Embryonic facial prominence (tissue), 1 donor: ENCODE data around the gene NEBL.

Experiments used
- DNase-seq: peaks from one replicate; pipeline ENCODE4 v3.0.0-alpha.2; 2016; ENCODE audit errors: extremely low spot score

Gene NEBL

DNA sequence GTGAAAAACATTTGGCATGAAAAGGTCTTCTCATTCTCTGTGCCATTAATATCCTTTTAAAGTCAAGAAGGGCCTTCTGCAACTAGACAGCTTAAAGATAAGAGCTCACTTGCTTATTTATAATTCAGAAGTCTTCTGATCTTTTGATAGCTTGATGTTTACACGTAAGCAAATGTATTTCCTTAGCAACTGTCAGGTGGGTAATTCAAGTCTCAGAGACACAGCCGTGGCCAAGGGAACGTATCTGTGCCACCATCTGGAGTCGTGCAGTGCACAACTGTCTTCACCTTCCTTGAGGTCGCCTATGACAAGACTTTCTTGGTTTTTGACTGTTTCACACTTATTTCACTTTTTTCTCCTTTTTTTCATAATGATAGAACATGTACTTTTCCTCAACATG, 4.0 kb upstream of the NEBL start:
- no peak for DNase-seq

DNA sequence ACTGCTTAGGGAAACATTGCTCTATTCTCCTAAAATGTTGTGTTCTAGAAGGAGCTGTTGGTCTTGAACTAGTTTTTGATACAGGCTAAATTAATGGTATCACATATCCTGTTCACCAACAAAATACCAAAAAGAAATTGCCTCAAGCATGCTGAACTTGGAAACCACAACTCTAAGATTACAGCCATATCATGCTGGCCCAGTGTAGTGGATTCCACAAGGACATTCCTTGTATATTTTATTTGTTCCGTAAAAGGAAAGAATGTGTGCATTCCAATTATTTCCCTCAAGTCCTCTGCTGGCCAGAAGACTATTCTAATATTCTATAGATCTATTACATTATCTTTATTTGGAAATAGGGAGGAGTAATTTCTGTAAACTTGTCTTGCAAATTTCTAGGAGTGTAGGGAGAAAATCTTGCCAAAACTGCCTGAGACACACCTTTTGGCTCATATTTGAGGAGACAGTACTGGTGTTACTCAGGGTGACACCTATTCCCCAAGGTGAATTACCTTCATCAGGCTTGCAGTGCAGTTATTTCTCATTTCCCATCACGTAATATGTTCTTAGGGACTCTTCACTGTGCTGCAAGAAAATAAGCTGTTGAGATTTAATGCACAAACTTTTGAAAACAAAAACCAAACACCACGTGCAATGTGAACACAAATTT, 1.9 kb upstream of the NEBL start:
- no peak for DNase-seq

DNA sequence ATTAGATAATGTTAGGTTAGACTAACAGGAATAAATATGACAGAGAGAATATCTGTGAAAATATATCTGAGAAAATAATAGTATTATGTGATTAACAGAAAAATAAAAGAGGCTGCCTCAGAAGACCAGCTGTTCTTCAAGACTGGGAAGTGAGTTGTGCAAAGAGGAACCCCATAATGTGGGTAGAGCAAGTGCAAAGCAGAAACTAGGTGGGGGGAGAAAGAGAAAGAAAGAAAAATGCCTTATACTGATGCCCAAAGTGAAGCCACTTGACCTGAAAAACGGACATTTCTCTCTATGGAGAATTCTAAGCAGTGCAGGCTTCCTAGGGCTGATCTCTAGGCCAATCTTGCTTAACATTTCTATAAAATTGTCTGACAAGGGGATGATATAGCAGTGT, 3.8 kb downstream of the NEBL start:
- DNase-seq = no peak

DNA sequence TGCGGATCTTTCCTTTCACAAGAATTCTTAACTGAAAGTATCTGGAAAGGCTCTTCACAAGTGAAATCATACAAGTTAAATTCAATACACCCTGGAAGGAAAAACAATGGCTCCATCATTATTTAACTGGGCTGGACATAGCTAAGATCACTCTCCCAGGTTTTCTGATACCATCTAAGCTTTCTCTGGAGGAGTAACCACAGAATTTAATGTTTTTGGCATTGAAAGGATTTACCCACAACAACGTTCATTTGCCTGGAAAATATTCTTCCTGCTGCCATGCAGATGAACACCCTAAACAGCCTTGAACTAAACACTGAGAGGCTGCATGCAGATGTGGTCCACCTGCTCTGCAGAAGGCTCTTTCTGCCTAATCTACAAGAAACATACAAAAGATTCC, 4.3 kb downstream of the NEBL start:
- DNase-seq = no peak

DNA sequence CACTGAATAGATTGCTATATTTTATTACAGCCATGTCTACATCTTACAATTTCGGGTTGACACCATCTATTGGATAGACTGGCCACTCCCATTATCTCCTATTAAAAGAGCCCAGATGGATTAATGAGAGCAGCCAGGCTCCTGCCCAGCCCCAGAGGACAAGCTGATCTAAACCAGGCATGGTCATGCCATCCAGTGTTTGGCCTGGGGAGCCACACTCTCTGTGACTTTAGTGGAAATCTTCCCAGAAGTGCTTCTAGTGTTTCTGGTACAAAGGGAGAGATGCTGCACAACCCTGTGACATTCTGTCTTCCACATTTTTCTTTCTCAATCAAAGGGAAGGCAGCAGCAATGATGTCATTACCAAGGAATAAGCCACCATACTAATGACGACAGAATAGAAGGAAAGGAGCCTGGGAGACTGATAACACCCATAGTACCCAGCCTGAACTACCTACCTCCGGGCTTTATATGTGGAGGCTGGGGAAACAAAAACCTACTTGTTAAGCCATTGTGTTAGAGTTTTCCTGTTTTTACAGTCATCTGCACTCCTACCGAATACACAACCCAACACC, 5.0 kb downstream of the NEBL start:
- no peak for DNase-seq

DNA sequence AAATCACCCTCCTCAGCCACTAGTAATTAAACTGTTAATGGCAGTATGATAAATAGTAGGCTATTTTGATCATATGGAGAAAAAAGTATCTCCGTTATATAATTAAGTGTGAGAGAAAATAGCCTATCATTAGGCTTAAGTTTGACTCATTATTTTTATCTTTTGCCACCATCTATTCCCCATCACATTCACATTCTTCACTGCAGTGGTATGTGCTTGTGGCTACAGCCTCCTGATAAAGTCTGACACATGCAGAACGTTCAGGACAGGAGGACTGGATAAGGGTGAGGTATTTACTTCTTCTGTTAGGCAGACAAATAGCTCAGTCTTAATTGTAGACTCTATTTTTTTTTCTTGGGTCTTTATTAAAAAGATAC, 5.8 kb downstream of the NEBL start:
- DNase-seq = no peak

DNA sequence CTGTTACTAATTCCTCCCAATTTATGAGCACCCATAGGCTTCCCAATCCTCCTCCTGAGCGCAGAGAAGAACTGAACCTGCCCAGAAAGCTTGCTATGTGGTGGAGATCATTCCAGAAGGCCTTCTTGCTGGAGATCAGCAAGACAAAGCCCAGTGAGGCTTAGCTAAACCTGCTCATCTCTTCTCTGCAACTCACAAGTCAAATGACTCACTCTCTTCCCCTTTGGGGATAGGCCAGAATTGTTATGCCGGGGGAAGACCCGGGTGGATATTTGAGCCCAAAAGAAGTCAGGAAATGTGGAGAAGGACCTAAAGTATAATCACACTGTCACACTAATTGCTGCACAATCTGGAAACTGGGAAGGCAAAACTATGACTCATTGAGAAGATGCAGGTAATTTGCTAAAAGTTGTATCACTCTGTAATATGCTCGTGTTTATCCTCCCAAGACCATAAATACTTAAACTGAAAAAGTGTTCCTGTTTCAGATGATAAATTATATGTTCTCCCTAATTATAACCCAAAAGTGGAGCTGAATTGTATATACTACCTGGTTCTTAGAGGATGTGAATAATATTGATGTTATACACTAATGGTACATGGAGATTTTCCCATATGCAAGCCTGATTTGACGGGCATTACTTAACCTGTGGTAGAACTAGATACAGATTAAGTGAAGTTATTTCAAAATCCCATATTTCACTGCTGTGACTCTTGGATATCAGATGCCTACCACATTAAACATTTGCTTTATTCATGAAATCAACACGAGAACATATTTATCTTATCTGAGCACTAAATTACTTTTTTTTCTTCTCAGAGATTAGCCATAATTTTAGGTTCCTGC, 6.4 kb downstream of the NEBL start:
- DNase-seq = no peak

DNA sequence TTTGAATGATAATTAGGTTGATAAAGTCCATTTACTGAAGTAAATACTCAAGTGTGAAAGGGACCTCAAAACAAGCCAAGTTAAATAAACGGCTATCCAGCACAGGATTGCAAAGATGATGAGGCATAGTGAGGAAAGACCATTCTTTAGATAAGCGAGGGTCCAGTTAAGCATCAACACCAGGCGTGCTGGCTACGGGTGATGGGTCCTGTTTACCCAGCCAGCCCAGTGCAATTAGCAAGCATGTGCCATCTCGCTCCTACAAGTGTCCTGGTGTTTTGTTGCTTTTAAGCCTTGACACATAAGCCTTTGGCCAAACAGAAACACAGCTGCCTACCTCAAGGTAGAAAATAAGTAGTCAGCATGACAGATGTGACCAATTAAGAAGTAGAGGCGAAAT, 7.1 kb downstream of the NEBL start:
- DNase-seq = no peak

DNA sequence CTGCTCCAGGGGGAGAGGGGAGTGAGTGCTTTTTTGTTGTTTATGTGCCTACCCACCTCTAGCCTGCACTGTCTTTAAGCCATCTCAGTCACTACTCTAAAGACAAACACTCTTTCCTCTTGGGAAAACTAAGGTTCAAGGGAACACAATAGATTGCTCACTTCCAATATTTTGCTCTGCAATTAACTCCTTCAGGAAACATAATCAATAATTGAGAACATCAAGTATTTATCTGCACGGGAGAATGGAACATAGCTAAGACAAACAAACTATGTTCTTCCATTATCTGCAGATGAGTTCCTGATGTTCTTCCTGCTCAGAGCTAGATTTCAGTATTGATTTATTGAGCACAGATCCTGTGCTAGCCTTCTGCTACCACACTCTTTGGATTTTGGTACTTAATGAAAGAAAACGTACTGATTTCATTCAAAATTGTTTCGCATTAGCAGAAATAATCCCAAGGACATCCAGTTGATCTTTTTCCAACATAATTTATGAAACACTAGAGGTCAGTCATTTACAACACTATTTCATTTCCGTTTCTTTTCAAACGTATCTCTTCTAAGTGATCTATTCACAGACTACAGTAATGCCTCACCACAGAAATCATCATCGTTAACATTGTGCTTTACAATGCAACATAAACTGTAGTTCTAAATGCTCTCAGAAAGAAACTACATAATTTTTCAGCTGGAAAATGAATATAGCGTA, 8.3 kb downstream of the NEBL start:
- DNase-seq = no peak

DNA sequence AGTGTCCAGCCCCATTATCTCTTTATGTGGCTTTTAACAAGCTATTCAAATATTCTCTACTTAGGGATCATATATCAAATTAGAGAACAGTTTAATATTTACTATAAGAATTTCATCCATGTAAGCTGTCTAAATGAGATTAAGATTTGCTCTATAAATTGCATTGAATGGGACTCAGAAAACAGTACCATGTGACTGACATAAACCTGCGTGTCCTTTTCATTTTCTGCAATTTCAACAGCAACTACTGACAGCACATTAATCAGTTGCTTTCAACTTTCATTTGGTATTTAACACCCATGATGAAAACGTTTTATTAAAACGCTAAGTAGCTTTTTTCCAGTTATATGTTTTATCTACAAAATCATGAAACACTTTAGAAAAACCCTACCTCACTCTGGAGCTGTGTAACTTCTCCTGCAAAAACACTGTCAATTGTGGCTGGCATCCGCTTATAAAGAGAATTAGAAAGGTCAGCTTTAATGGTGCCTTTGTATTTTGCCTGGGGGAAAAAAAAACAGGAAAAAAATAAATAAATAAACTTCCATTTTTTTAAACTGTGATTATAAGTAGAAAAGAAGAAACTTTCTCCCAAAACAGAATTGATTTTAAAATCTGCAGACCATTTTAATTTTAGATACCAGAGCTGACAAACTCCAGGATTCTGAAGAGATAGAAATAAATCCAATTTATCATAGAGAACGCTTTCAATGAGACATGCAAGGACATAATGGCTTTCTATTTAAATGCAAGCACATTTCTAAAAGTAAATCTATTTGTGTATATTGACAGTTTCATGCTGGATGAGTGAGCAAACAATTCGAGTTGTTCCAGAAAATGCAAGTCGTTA, 9.2 kb downstream of the NEBL start:
- DNase-seq = no peak

DNA sequence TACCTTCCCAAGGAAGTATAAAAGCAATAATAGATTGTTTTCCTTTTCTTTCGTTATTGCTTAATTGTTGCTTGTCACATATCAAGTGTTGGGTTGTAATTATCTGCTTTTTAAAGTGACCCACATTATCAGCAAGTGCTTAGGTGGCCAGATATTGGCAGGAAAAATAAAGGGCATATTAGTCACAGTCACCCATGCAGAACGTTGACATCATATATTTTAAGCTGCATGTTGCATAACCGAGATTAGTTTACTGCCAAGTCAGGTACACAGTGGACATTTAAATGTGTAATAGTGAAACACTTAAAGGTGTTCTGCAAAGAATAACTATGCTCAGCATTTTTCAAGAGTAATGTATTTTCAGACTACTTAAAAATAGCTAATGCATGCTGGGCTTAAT, 11.4 kb downstream of the NEBL start:
- no peak for DNase-seq

DNA sequence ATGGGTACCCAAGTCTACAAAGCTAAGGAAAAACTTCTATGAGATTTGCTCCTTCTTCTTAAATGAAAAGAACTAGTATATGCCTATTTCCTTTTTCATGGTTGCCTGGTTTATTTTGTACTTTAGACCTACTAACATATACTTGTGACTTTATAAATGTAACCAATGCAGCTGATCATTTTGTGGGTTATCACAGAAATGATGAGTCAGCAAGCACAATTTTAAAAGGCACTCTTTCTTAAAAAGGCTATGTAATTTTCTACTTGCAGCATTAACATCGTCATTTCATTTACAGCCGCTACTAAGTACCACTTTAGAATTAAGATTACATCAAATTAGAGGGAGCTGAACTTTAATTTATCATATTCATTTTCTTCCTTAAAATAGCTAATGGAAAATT, 13.6 kb downstream of the NEBL start:
- no peak for DNase-seq

DNA sequence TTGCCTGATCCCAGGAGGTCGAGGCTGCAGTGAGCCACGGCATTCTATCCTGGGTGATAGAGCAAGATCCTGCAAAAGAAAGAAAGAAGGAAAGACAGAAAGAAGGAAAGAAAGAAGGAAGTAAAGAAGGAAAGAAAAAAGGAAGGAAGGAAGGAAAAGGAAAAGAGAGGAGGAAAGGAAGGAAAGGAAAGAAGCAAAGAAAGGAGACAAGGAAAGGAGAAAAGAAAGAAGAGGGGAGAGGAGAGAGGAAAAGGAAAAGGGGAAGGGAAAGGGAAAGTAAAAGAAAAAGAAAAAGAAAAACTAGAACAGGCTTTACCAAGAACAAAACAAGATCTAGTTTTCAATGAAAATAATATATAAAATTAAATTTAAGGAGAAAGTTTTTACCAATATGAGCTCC, 15.0 kb downstream of the NEBL start:
- no peak for DNase-seq

DNA sequence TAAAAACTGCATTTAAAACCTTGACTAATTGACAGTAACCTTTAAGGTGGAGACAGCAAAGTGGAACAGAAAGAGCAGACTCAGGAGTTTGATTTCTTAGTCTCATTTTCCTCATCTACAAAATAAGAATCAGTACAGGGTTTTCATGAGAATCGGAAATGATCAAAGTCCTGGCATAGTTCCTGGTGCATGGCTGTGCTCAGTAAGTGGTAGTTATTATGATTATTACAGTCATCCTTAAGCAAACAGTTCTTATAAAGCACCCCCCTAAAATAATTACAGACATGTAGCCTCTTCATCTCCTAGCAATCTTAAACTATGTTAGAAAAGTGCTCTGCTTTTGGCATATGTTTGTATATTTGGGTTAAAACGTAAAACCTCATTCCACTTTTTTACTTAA, 18.0 kb downstream of the NEBL start:
- DNase-seq = no peak

DNA sequence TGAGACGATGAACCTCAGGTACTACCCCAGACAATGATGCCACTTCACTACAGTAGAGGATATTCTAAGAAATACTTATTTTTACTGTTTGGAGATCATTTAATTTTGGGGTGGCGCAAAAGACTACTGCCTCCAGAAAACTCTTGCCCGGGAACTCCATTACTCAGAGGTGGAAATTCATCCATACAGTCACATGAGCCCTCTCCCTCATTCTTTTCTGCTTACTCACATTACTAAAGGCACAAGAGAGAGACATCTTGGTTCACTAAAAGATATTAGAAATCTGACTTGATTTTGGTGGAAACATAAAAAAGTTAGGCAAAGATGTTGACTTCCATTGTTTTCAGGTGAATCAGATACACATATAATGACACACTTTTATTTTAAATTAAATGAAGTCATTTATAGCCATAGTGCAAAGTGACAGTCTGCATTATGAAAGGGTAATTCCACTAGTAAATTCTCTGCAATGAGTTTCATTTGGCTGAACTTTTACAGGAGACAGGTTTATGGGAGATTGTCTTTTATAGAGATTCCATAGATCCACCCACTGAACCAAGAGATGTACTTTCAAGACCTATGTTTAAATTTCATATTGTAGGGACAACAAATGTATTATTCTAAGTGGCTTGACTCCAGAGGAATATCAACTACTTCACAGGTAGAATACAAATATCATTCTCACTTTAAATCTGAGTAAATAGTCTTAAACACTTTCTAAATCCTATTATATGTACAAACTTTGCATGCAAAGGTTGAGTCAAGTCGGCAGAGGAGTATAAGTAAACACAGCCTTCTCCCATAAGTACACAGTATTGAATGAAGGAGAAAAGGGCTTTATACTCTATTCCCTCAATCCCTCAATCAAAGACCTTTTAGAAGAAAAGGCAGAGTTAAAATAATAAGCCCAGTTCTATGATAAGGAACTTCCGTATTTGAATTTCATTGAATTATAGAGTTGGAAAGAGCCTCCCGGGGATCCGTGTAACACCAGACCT, 18.8 kb downstream of the NEBL start:
- no peak for DNase-seq

DNA sequence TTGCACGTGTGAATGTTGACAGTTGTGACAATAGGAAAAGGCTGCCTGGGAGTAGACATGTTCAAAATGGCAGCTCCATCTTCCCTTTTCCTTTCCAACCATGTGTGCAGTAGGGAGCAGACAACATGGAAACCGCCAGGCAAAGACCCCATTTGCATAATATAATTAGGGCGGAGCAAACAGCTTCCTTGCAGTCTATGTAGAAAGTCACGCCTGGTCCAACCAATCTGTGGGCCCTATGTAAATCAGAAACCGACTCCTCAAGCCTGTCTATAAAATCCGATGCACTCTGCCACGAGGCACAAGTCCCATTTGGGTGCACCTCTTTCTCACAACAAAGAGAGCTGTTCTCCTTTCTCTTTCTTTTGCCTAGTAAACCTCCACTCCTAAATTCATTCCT, 19.6 kb downstream of the NEBL start:
- DNase-seq = no peak

DNA sequence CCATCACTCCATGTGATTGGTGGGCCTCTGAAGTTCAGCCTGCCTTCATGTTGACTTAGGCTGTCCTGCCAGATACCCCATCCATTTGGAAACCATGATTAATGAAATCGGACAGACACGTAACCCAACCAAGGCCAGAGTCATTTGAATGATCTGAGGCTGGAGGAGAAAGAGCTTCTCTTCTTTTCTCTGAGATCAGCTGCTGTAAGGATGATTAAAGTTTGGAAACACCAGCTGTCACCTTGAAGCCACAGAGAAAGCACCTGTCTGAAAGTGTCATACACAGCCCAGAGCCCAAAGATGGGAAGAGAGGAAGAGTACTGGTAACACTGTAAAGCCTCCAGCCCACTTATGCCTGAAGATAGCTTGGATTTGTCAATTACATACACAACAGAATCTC, 22.9 kb downstream of the NEBL start:
- no peak for DNase-seq

DNA sequence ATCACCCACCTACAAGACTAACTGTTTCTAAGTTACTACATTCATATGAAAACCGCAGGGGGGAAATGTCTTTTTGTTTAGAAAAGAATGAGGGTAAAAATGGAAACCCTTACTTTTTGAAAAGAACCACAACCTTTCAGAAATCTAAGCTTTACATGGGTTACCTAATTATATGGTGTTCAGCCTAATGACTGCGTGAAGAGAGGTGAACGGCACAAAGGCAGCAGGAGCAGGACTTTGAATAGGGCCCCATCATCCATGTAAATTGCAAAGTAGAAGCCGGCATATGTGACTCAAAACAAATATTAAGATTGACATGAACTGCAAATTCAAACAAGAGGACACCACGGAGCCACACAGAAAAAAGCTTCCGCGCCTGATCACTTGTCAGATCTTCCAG, 25.1 kb downstream of the NEBL start:
- DNase-seq = no peak

DNA sequence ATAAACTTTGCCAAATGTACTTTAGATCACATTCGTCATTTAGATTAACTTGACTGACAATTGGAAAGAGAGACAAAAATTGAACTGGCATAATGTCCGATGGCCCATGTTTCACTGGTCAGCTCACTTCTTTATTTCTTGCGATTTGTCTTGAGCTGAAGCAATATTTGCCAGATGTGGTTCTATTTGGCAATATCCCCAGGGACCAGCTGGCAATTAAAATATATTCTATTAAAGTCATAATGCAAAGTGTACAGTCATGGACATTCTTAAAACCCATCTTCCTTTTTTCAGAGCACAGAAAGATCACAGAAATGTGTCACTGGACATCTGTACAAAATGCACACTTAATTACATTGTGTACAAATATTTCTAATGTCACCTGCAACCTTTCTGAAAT, 26.3 kb downstream of the NEBL start:
- DNase-seq = no peak

DNA sequence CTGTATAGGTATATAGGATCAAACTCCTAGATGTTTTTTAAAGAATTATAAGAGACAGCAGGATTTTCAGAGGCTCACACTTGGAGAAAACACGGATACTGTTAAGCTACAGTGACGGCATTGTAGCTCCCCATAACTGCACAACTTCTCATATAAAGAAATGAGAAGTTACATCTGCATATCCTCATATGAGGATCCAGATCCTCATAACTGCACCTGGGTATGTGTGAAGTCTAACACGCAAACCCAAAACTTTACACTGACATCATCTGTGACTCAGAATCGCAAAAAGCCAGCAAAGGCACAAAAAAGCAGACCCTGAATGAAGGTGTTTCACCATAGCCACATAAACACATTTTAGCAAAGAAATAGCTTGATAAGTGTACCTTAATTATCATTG, 34.1 kb downstream of the NEBL start:
- DNase-seq = no peak
